K562 (cell line): Measurements from ENCODE around the gene DNAJB1. TPM values are rescaled to one million over a fixed set of nuclear protein-coding genes. Genes with fewer than 3 reads are reported as not detected.

Experiments
- ADNP ChIP-seq: fragments of 200-800 bp; sonication (Bioruptor generic); IDR thresholded peaks from 2 replicates; pipeline ENCODE4 v1.6.1; 2016; ENCODE audit warnings: missing genetic modification characterization, missing compliant biosample characterization
- BRCA1 ChIP-seq, 2 experiments: fragments of 450-650 bp in 1 of 2; sonication (generic) in 1 of 2; formaldehyde crosslinking in 1 of 2; IDR thresholded peaks; 2 replicates each; pipeline versions ENCODE4 v1.5.0 to v1.6.1; 2017 to 2020; ENCODE audit warnings: mild to moderate bottlenecking in 1 of 2, missing genetic modification reagents in 1 of 2
- BRD4 ChIP-seq: fragments of 200-600 bp; sonication (generic); IDR thresholded peaks from 2 replicates; pipeline ENCODE4 v1.6.1; 2017; ENCODE audit warnings: inconsistent platforms
- CTBP1 ChIP-seq: fragments of 450-650 bp; IDR thresholded peaks from 2 replicates; pipeline ENCODE4 v1.6.1; 2016; ENCODE audit warnings: borderline replicate concordance
- EGR1 ChIP-seq: fragments of 450-650 bp; conservative IDR thresholded peaks from 2 replicates; pipeline ENCODE4 v1.6.1; 2017; ENCODE audit warnings: mild to moderate bottlenecking
- KLF6 ChIP-seq: fragments of 250-450 bp; sonication (Bioruptor Pico); IDR thresholded peaks from 2 replicates; pipeline ENCODE4 v1.4.0; 2020; ENCODE audit warnings: mild to moderate bottlenecking, moderate library complexity, borderline replicate concordance
- MAZ ChIP-seq, 2 experiments: fragments of 450-650 bp in 1 of 2; sonication (generic) in 1 of 2; formaldehyde crosslinking; IDR thresholded peaks in 1 of 2; conservative IDR thresholded peaks in 1 of 2; 2 replicates each; pipeline versions ENCODE4 v1.4.0 to v1.5.0; 2020; ENCODE audit warnings: mild to moderate bottlenecking in 1 of 2, missing genetic modification reagents in 1 of 2
- MCM5 ChIP-seq: fragments of 450-650 bp; IDR thresholded peaks from 2 replicates; pipeline ENCODE4 v1.6.1; 2016; ENCODE audit warnings: low read depth
- NELFE ChIP-seq: IDR thresholded peaks from 2 replicates; pipeline ENCODE4 v1.6.1; 2011; ENCODE audit warnings: mild to moderate bottlenecking; ENCODE audit not compliant: insufficient read depth, insufficient read length
- PPARD ChIP-seq: fragments of 250-450 bp; sonication (Bioruptor Pico); IDR thresholded peaks from 2 replicates; pipeline ENCODE4 v1.8.0; 2022; ENCODE audit warnings: inconsistent platforms, mild to moderate bottlenecking, moderate library complexity
- SREBF1 ChIP-seq: fragments of 150-350 bp; IDR thresholded peaks from 2 replicates; pipeline ENCODE4 v1.6.1; 2014; ENCODE audit warnings: antibody characterized with exemption, low read depth, low read length, borderline replicate concordance
- ZKSCAN1 ChIP-seq: fragments of 150-350 bp; IDR thresholded peaks from 2 replicates; pipeline ENCODE4 v1.6.1; 2016; ENCODE audit warnings: low read depth, low read length
- ZNF146 ChIP-seq: IDR thresholded peaks from one replicate; pipeline ENCODE4 v1.6.1; 2018; ENCODE audit warnings: missing compliant biosample characterization; ENCODE audit not compliant: unreplicated experiment
- polyA plus RNA-seq, 8 experiments: library from polyadenylated mRNA; depleted of rRNA in 4 of 8; stranded (reverse) in 5 of 8; unstranded in 3 of 8; fragments of >200 nt; fragmentation: Nextera tagmentation in 2 of 8; fragmentation: Illumina TruSeq in 1 of 8; extraction: Ambion mirVana in 2 of 8; extraction: Trizol in 1 of 8; gene quantifications; 2 replicates each; pipeline versions ENCODE4 v1.2.1 to v1.2.3, GENCODE V29; 2011 to 2014; ENCODE audit warnings: inconsistent platforms in 1 of 8, missing spikeins in 1 of 8
- total RNA-seq, 7 experiments: library from RNA; depleted of rRNA in 6 of 7; stranded (reverse); fragments of >200 nt in 6 of 7; fragmentation: Illumina TruSeq in 2 of 7; extraction: Trizol in 2 of 7; gene quantifications; 2 replicates each; pipeline versions ENCODE4 v1.2.1 to v1.2.3, GENCODE V29; 2011 to 2021; ENCODE audit warnings: low replicate concordance in 1 of 7
- TF ChIP-seq, protein P1 (sequence below): IDR thresholded peaks from 2 replicates; pipeline ENCODE4 v1.6.1; 2012; ENCODE audit warnings: low read depth, low read length, improper control_type of control experiment, borderline replicate concordance
- TF ChIP-seq, protein P2 (sequence below): fragments of 450-650 bp; conservative IDR thresholded peaks from 2 replicates; pipeline ENCODE4 v1.6.1; 2016; ENCODE audit warnings: missing genetic modification characterization, low read depth, mild to moderate bottlenecking, control low read depth, missing compliant biosample characterization

Gene DNAJB1
- total and polyA plus RNA-seq, 9 of the 15 experiments (the other 6 are each of a cell fraction or from before 2014, with no cell fraction given), result 13.2 to 113 (median 62.1) TPM

DNA sequence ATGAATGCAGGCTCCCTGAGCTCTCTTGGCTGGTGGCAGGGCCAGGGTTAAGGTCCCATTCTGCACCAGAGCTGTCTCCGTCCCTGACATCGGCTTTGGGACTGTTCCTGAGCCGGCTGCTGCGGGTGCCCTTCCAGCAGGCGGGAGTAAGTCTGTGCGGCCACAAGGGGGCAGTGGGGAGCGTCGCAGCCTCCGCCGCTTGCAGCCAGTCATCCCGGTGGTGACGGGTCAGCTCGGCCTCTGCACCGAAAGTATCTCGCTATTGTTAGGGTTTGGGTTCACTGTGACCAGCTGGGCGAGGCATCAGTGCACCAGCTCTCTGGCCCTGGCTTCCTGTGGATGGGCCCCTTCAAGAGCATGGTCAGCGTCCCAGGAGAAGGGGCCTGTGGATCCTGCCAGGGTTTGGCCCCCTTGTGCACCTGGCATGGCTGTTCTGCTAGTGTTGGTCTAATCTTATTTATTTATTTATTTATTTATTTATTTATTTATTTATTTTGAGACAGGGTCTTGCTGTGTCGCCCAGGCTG is 38.5 kb upstream of the DNAJB1 start (continued):
- TF ChIP-seq, protein P1, sequence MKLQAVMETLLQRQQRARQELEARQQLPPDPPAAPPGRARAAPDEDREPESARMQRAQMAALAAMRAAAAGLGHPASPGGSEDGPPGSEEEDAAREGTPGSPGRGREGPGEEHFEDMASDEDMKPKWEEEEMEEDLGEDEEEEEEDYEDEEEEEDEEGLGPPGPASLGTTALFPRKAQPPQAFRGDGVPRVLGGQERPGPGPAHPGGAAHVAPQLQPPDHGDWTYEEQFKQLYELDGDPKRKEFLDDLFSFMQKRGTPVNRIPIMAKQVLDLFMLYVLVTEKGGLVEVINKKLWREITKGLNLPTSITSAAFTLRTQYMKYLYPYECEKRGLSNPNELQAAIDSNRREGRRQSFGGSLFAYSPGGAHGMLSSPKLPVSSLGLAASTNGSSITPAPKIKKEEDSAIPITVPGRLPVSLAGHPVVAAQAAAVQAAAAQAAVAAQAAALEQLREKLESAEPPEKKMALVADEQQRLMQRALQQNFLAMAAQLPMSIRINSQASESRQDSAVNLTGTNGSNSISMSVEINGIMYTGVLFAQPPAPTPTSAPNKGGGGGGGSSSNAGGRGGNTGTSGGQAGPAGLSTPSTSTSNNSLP, result no peak
- TF ChIP-seq SREBF1 (no peak), ZKSCAN1 (0 out of 2 replicates have a peak, but pooled peaks have one; percentile 29), MAZ (CRISPR knock-in tag; conservative IDR thresholded peaks at IDR 0.05 in 1 of 2, IDR thresholded peaks at IDR 0.05 in 1 of 2) (peak in 1 of 2 experiments; percentile 42; a peak in 1 of 4 replicates), ADNP (no peak), KLF6 (CRISPR knock-in tag) (no peak), NELFE (no peak), BRCA1 (IDR thresholded peaks at IDR 0.05) (no peak), BRCA1 (CRISPR knock-in tag; IDR thresholded peaks at IDR 0.05) (no peak), PPARD (CRISPR knock-in tag) (no peak), BRD4 (no peak), ZNF146 (no peak), EGR1 (no peak), MCM5 (no peak), CTBP1 (peak; percentile 81)
- TF ChIP-seq, protein P2, sequence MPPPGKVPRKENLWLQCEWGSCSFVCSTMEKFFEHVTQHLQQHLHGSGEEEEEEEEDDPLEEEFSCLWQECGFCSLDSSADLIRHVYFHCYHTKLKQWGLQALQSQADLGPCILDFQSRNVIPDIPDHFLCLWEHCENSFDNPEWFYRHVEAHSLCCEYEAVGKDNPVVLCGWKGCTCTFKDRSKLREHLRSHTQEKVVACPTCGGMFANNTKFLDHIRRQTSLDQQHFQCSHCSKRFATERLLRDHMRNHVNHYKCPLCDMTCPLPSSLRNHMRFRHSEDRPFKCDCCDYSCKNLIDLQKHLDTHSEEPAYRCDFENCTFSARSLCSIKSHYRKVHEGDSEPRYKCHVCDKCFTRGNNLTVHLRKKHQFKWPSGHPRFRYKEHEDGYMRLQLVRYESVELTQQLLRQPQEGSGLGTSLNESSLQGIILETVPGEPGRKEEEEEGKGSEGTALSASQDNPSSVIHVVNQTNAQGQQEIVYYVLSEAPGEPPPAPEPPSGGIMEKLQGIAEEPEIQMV (tag), result no peak
